ENCODE data around the gene TMEM106C. TPM values are rescaled to one million over a fixed set of nuclear protein-coding genes. Genes with fewer than 3 reads are reported as not detected.

TMEM106C gene
- total and polyA plus RNA-seq, 10 of the 15 experiments (the other 5 are each of a cell fraction or from before 2014, with no cell fraction given), result 90.2 to 280 (median 161) TPM

GRCh38 chr12:47977772-47978597 lies 14.6 kb downstream of the TMEM106C start (continued):
- no peak for TF ChIP-seq ZNF687 (IDR thresholded peaks at IDR 0.05)
- TF ChIP-seq CEBPZ (IDR thresholded peaks at IDR 0.05; ENCODE audit: low read depth, low read length), result no peak

GRCh38 chr12:47978598-47978873 lies 15.1 kb downstream of the TMEM106C start:
- no peak for FAIRE-seq
- ChIA-PET POLR2A (no interaction called here), SMC1A (ENCODE audit: uncharacterized antibody, unreplicated experiment) (no interaction called here), RAD21 (ENCODE audit: unreplicated experiment) (no interaction called here), CTCF (interaction anchor here (1.2 to 1.3 kb wide), 2 partner anchors 29 to 211 kb away, joined by 3 read pairs; no protein-coding TSS in a partner anchor)
- H3K36me3 ChIP-seq (ENCODE audit: control insufficient read depth in 2 of 2, insufficient read depth in 2 of 2, low read length in 1 of 2), result no peaks in the 10 kb centered on the region
- in situ Hi-C loops (cut with MboI), result no loop called here
- H4K20me1 ChIP-seq (ENCODE audit: control insufficient read depth, insufficient read depth), result no peaks in the 10 kb centered on the region; the same call in 1 of the 2 replicates
- no peak overlapping the region for H3K4me3 ChIP-seq
- no peak for DNase-seq (ENCODE audit: low read depth, low spot score)
- intact Hi-C loops (cut with micrococcal nuclease; ENCODE audit: unreplicated experiment), result no loop called here
- 14% methylated on average over 7 of the region's 7 CpGs for WGBS (ENCODE audit: insufficient coverage, insufficient replicate concordance, low lambda C conversion rate, missing lambda C conversion rate)
- H3K4me2 ChIP-seq (ENCODE audit: control insufficient read depth, insufficient read depth), result no peak overlapping the region
- H3K9me3 ChIP-seq (replicated peaks; ENCODE audit: control insufficient read depth, insufficient read depth, low read length), result no peaks in the 10 kb centered on the region
- no peaks in the 10 kb centered on the region; a peak in 2 of 4 replicates for H3K27me3 ChIP-seq (replicated peaks in 1 of 2; ENCODE audit: control insufficient read depth in 2 of 2, insufficient read depth in 2 of 2, low read length in 1 of 2)
- no peaks in the 10 kb centered on the region for H3K4me1 ChIP-seq (ENCODE audit: control insufficient read depth, insufficient read depth, low read length)
- BruUV-seq (replicated peaks), result no TSS peak
- no peaks in the 10 kb centered on the region for H3K79me2 ChIP-seq (ENCODE audit: control insufficient read depth, insufficient read depth, low read length)
- H3K27ac ChIP-seq (ENCODE audit: control insufficient read depth, insufficient read depth), result no peak overlapping the region
- no peak overlapping the region for H3K9ac ChIP-seq (ENCODE audit: control insufficient read depth, insufficient read depth, low read length)
- no peak for ATAC-seq
- H2AFZ ChIP-seq (ENCODE audit: control insufficient read depth, low read depth, low read length), result no peak overlapping the region
- no peak for TF ChIP-seq PAX8 (IDR thresholded peaks at IDR 0.05)
- no peak for TF ChIP-seq IKZF1 (conservative IDR thresholded peaks at IDR 0.05)
- no peak for TF ChIP-seq CHD1 (IDR thresholded peaks at IDR 0.05; ENCODE audit: low read depth, low read length)
- no peak for TF ChIP-seq JUND (IDR thresholded peaks at IDR 0.05; ENCODE audit: low read depth, low read length)
- TF ChIP-seq SIX5 (IDR thresholded peaks at IDR 0.05; ENCODE audit: low read depth, low read length, severe bottlenecking), result no peak
- TF ChIP-seq CHD2 (IDR thresholded peaks at IDR 0.05; ENCODE audit: borderline replicate concordance, low read depth, low read length), result no peak
- no peak for TF ChIP-seq USF2 (IDR thresholded peaks at IDR 0.05; ENCODE audit: borderline replicate concordance, low read depth, low read length)
- TF ChIP-seq SMARCA5 (IDR thresholded peaks at IDR 0.05), result no peak
- TF ChIP-seq SUPT20H (IDR thresholded peaks at IDR 0.05; ENCODE audit: borderline replicate concordance, control insufficient read depth, low read depth, low read length), result no peak
- no peak for TF ChIP-seq TARDBP (IDR thresholded peaks at IDR 0.05; ENCODE audit: borderline replicate concordance)
- TF ChIP-seq MEF2A (IDR thresholded peaks at IDR 0.05; ENCODE audit: insufficient read depth, low read depth, low read length), result no peak
- TF ChIP-seq NFIC (IDR thresholded peaks at IDR 0.05; ENCODE audit: low read depth, low read length), result no peak
- TF ChIP-seq POLR2AphosphoS5 (IDR thresholded peaks at IDR 0.05; ENCODE audit: low read length), result no peak

Data from GM12878 (cell line).